HCT116 (cell line): Measurements from ENCODE around the gene ADAMTS9. TPM values are rescaled to one million over a fixed set of nuclear protein-coding genes. Genes with fewer than 3 reads are reported as not detected.

ENCODE experiments used
- ATAC-seq: fragments of 200-7000 bp; cut with Tn5 transposase; 2 replicates; pipeline ENCODE4 v1.9.1; 2020; ENCODE audit warnings: mild to moderate bottlenecking, moderate library complexity
- BruUV-seq: library from RNA; stranded (reverse); fragments of 400-500 nt; replicated peaks from 2 replicates; lab custom pipeline; 2021; lab: Mats Ljungman, UMichigan
- CTCF ChIA-PET: fragments of 300-600 bp; sonication (Branson Sonifier 250); formaldehyde crosslinking; loops from one replicate; lab custom pipeline; 2021; ENCODE audit warnings: antibody characterized with exemption; lab: Charles Lee
- POLR2A ChIA-PET: fragments of 300-600, 350-600 bp; sonication (Branson Sonifier 250); formaldehyde crosslinking; loops from one replicate; lab custom pipeline; 2021; ENCODE audit warnings: antibody characterized with exemption; lab: Charles Lee
- RAD21 ChIA-PET, 2 experiments: fragments of 300-600 bp; sonication (Branson Sonifier 250); formaldehyde crosslinking; loops; one replicate each; lab custom pipeline; 2023; ENCODE audit warnings: low total read pairs in 2 of 2; ENCODE audit not compliant: uncharacterized antibody in 2 of 2, unreplicated experiment in 2 of 2, low non-redundant PET in 1 of 2; lab: Charles Lee
- DNase-seq: peaks from one replicate; pipeline ENCODE4 v3.0.0-alpha.2; 2010; ENCODE audit warnings: low read depth, low spot score
- H2AFZ ChIP-seq: fragments of 200-600 bp; shearing (Covaris generic), sonication (generic); 2 replicates; pipeline ENCODE4 v1.6.1; 2017; ENCODE audit warnings: low read depth, mixed run types, mixed read lengths, antibody characterized with exemption, low read length; ENCODE audit not compliant: poor library complexity, severe bottlenecking
- H3K27ac ChIP-seq: 2 replicates; pipeline ENCODE4 v1.5.1; 2012; ENCODE audit warnings: low read depth, low read length
- H3K27me3 ChIP-seq: fragments of 200-600 bp; sonication (generic); 2 replicates; pipeline ENCODE4 v1.6.1; 2016; ENCODE audit warnings: mixed run types, low read length, mixed read lengths; ENCODE audit not compliant: insufficient read depth
- H3K36me3 ChIP-seq, 2 experiments: fragments of 200-500 bp in 1 of 2; fragments of 200-600 bp in 1 of 2; sonication (Bioruptor generic) in 1 of 2; sonication (generic) in 1 of 2; 2 replicates each; pipeline versions ENCODE4 v1.5.1 to v1.6.1; 2014 to 2016; ENCODE audit warnings: low read length in 2 of 2, inconsistent platforms in 1 of 2, mixed read lengths in 1 of 2, mixed run types in 1 of 2; ENCODE audit not compliant: insufficient read depth in 2 of 2, control insufficient read depth in 1 of 2
- H3K4me1 ChIP-seq, 2 experiments: fragments of 200-600 bp in 1 of 2; sonication (generic) in 1 of 2; 2 replicates each; pipeline versions ENCODE4 v1.5.1 to v1.6.1; 2012 to 2017; ENCODE audit warnings: low read length in 2 of 2, inconsistent platforms in 1 of 2, mild to moderate bottlenecking in 1 of 2, mixed read lengths in 1 of 2, mixed run types in 1 of 2, moderate library complexity in 1 of 2; ENCODE audit not compliant: insufficient read depth in 2 of 2, control insufficient read depth in 1 of 2
- H3K4me2 ChIP-seq: fragments of 200-600 bp; sonication (generic); 2 replicates; pipeline ENCODE4 v1.6.1; 2017; ENCODE audit warnings: mixed run types, low read length, mixed read lengths
- H3K4me3 ChIP-seq, 2 experiments: fragments of 200-600 bp in 1 of 2; sonication (generic) in 1 of 2; replicated peaks in 1 of 2; 2 replicates each; pipeline ENCODE4 v1.5.1; 2011 to 2016; ENCODE audit warnings: low read length in 2 of 2, control low read depth in 1 of 2, low read depth in 1 of 2, mild to moderate bottlenecking in 1 of 2, mixed read lengths in 1 of 2, mixed run types in 1 of 2
- H3K79me2 ChIP-seq: fragments of 200-600 bp; sonication (generic); 2 replicates; pipeline ENCODE4 v1.6.1; 2017; ENCODE audit warnings: mild to moderate bottlenecking, mixed run types, low read length, moderate library complexity, mixed read lengths; ENCODE audit not compliant: insufficient read depth
- H3K9ac ChIP-seq: fragments of 200-600 bp; sonication (generic); 2 replicates; pipeline ENCODE4 v1.6.1; 2016; ENCODE audit warnings: low read length, mixed read lengths
- H3K9me2 ChIP-seq: fragments of 200-600 bp; sonication (generic), shearing (Covaris generic); 2 replicates; pipeline ENCODE4 v1.6.1; 2017; ENCODE audit warnings: mixed run types, mild to moderate bottlenecking, moderate library complexity; ENCODE audit not compliant: insufficient read depth
- H3K9me3 ChIP-seq, 2 experiments: fragments of 200-500 bp in 1 of 2; fragments of 200-600 bp in 1 of 2; sonication (Bioruptor generic) in 1 of 2; sonication (generic) in 1 of 2; 2 replicates each; pipeline ENCODE4 v1.6.1; 2014 to 2017; ENCODE audit warnings: low read length in 2 of 2, mixed read lengths in 2 of 2, inconsistent platforms in 1 of 2, low read depth in 1 of 2, mild to moderate bottlenecking in 1 of 2, mixed run types in 1 of 2, moderate library complexity in 1 of 2; ENCODE audit not compliant: control insufficient read depth in 1 of 2, insufficient read depth in 1 of 2
- H4K20me1 ChIP-seq: fragments of 200-600 bp; sonication (generic), shearing (Covaris generic); 2 replicates; pipeline ENCODE4 v1.6.1; 2017; ENCODE audit warnings: mixed run types, mild to moderate bottlenecking, moderate library complexity; ENCODE audit not compliant: insufficient read depth
- POLR2A ChIP-seq: IDR thresholded peaks from 2 replicates; pipeline ENCODE4 v1.7.0; 2011; ENCODE audit warnings: borderline replicate concordance; ENCODE audit not compliant: insufficient read depth, insufficient read length; ENCODE audit errors: extremely low read depth
- RAD21 ChIP-seq: IDR thresholded peaks from 2 replicates; pipeline ENCODE4 v1.6.1; 2012; ENCODE audit warnings: low read depth, mild to moderate bottlenecking
- YY1 ChIP-seq: IDR thresholded peaks from 2 replicates; pipeline ENCODE4 v1.6.1; 2011; ENCODE audit warnings: low read length, low read depth, moderate library complexity, mild to moderate bottlenecking; ENCODE audit not compliant: insufficient replicate concordance; ENCODE audit errors: extremely low read depth
- intact Hi-C: fragments of 100-400 bp; cut with micrococcal nuclease; formaldehyde crosslinking; loops from 2 replicates; pipeline ENCODE4 v1.10.0; 2022
- total RNA-seq: library from RNA; stranded (reverse); gene quantifications from one replicate; pipeline ENCODE4 v1.2.1, GENCODE V29; 2021; ENCODE audit not compliant: unreplicated experiment

Gene ADAMTS9
- total RNA-seq, 1 experiment from 2014 or later, result 0.05 TPM

- DNase-seq, result no peak
- Histone ChIP-seq H3K4me2 (no peak overlapping the region), H3K9me2 (no peaks in the 10 kb centered on the region), H3K79me2 (no peaks in the 10 kb centered on the region), H3K27ac (no peak overlapping the region), H3K27me3 (peaks cover 3% of the 10 kb centered on the region), H3K9ac (no peak overlapping the region), H3K9me3 (no peaks in the 10 kb centered on the region), H4K20me1 (no peaks in the 10 kb centered on the region), H3K36me3 (no peaks in the 10 kb centered on the region), H3K4me1 (peaks cover 0 to 6% of the 10 kb centered on the region in 2 experiments; a peak in 1 of 4 replicates), H3K4me3 (no peak overlapping the region), H2AFZ (no peak overlapping the region)
- no TSS peak for BruUV-seq
- TF ChIP-seq POLR2A (no peak), RAD21 (no peak), YY1 (no peak)
- ATAC-seq, result no peak
- ChIA-PET RAD21 (no interaction called here), POLR2A (no interaction called here), CTCF (no interaction called here)
- intact Hi-C loops, result no loop called here
Measured at GRCh38 chr3:64681015-64681414, 6.8 kb downstream of the ADAMTS9 start.

- no peak for TF ChIP-seq POLR2A
- BruUV-seq, result no TSS peak
- Histone ChIP-seq H3K4me2 (no peak overlapping the region), H3K9me2 (no peaks in the 10 kb centered on the region), H3K36me3 (no peaks in the 10 kb centered on the region), H3K4me1 (no peaks in the 10 kb centered on the region), H3K27ac (no peak overlapping the region), H4K20me1 (no peaks in the 10 kb centered on the region), H3K79me2 (no peaks in the 10 kb centered on the region), H3K9ac (no peak overlapping the region), H3K4me3 (no peak overlapping the region), H3K9me3 (no peaks in the 10 kb centered on the region), H2AFZ (no peak overlapping the region), H3K27me3 (peaks cover 5% of the 10 kb centered on the region)
- intact Hi-C loops, result no loop called here
- ChIA-PET RAD21 (no interaction called here), POLR2A (no interaction called here), CTCF (no interaction called here)
- ATAC-seq (no peak), DNase-seq (no peak)
Measured at GRCh38 chr3:64680334-64680733, 7.5 kb downstream of the ADAMTS9 start.
